HEK293 (cell line): ENCODE data around the gene FAM120B.

Experiments
- FEZF1 ChIP-seq: fragments of 450-650 bp; formaldehyde crosslinking; IDR thresholded peaks from 2 replicates; pipeline ENCODE4 v1.5.1; 2016; ENCODE audit warnings: missing biosample characterization, missing genetic modification characterization
- KLF1 ChIP-seq: fragments of 450-650 bp; formaldehyde crosslinking; IDR thresholded peaks from 2 replicates; pipeline ENCODE4 v1.5.1; 2016; ENCODE audit warnings: missing biosample characterization, missing genetic modification characterization
- TF ChIP-seq, protein P1 (sequence below): fragments of 450-650 bp; formaldehyde crosslinking; IDR thresholded peaks from 2 replicates; pipeline ENCODE4 v1.5.1; 2016; ENCODE audit warnings: missing biosample characterization, missing genetic modification characterization

GRCh38 chr6:170297576-170298330 lies 8.8 kb upstream of the FAM120B start:
- no peak for TF ChIP-seq FEZF1 (tag by site-specific recombination)
- TF ChIP-seq, protein P1, sequence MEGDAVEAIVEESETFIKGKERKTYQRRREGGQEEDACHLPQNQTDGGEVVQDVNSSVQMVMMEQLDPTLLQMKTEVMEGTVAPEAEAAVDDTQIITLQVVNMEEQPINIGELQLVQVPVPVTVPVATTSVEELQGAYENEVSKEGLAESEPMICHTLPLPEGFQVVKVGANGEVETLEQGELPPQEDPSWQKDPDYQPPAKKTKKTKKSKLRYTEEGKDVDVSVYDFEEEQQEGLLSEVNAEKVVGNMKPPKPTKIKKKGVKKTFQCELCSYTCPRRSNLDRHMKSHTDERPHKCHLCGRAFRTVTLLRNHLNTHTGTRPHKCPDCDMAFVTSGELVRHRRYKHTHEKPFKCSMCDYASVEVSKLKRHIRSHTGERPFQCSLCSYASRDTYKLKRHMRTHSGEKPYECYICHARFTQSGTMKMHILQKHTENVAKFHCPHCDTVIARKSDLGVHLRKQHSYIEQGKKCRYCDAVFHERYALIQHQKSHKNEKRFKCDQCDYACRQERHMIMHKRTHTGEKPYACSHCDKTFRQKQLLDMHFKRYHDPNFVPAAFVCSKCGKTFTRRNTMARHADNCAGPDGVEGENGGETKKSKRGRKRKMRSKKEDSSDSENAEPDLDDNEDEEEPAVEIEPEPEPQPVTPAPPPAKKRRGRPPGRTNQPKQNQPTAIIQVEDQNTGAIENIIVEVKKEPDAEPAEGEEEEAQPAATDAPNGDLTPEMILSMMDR (tag by site-specific recombination), result no peak
- TF ChIP-seq KLF1 (tag by site-specific recombination), result no peak
